SK-N-SH treated with all-trans-retinoic acid at 6 μM for 48 hours (cell line): ENCODE data around the gene XPC.

Source experiments
- ATAC-seq: fragments of 200-7000 bp; cut with Tn5 transposase; 3 replicates; pipeline ENCODE4 v1.9.1; 2020; ENCODE audit warnings: mild to moderate bottlenecking, moderate library complexity
- ARNTL ChIP-seq: fragments of 450-650 bp; formaldehyde crosslinking; IDR thresholded peaks from 2 replicates; pipeline ENCODE4 v1.5.0; 2020; ENCODE audit warnings: low read depth, mild to moderate bottlenecking, moderate library complexity, borderline replicate concordance
- BACH2 ChIP-seq: fragments of 250-450 bp; sonication (Bioruptor Pico); IDR thresholded peaks from 2 replicates; pipeline ENCODE4 v1.9.0; 2021; ENCODE audit warnings: mild to moderate bottlenecking, borderline replicate concordance
- CSDC2 ChIP-seq: fragments of 250-450 bp; sonication (Bioruptor Pico); IDR thresholded peaks from 2 replicates; pipeline ENCODE4 v1.5.0; 2020; ENCODE audit warnings: mild to moderate bottlenecking, moderate library complexity
- CSRNP3 ChIP-seq: fragments of 250-450 bp; sonication (Bioruptor Pico); IDR thresholded peaks from 2 replicates; pipeline ENCODE4 v1.5.1; 2021; ENCODE audit warnings: mild to moderate bottlenecking, moderate library complexity
- ESRRG ChIP-seq: fragments of 250-450 bp; sonication (Bioruptor Pico); IDR thresholded peaks from 2 replicates; pipeline ENCODE4 v1.6.1; 2021; ENCODE audit warnings: mild to moderate bottlenecking
- GLIS3 ChIP-seq: fragments of 250-450 bp; sonication (Bioruptor Pico); IDR thresholded peaks from 2 replicates; pipeline ENCODE4 v1.5.0; 2020; ENCODE audit warnings: mild to moderate bottlenecking, moderate library complexity
- ISL1 ChIP-seq: fragments of 250-450 bp; sonication (Bioruptor Pico); IDR thresholded peaks from 2 replicates; pipeline ENCODE4 v2.1.2; 2022; ENCODE audit warnings: mild to moderate bottlenecking, moderate library complexity
- OSR1 ChIP-seq: fragments of 250-450 bp; sonication (Bioruptor Pico); IDR thresholded peaks from 2 replicates; pipeline ENCODE4 v1.8.0; 2022; ENCODE audit warnings: moderate library complexity, mild to moderate bottlenecking, inconsistent platforms
- PPARA ChIP-seq: fragments of 250-450 bp; sonication (Bioruptor Pico); IDR thresholded peaks from 2 replicates; pipeline ENCODE4 v1.5.0; 2020; ENCODE audit warnings: mild to moderate bottlenecking, borderline replicate concordance
- RARB ChIP-seq: fragments of 250-450 bp; sonication (Bioruptor Pico); IDR thresholded peaks from 2 replicates; pipeline ENCODE4 v1.8.0; 2021; ENCODE audit warnings: mild to moderate bottlenecking, moderate library complexity
- SNAI2 ChIP-seq: fragments of 250-450 bp; sonication (Bioruptor Pico); IDR thresholded peaks from 2 replicates; pipeline ENCODE4 v1.5.0; 2020; ENCODE audit warnings: mild to moderate bottlenecking, moderate library complexity
- TCF4 ChIP-seq: fragments of 250-450 bp; sonication (Bioruptor Pico); IDR thresholded peaks from 2 replicates; pipeline ENCODE4 v1.8.0; 2021; ENCODE audit warnings: mild to moderate bottlenecking, moderate library complexity, borderline replicate concordance
- TOX ChIP-seq: fragments of 250-450 bp; sonication (Bioruptor Pico); IDR thresholded peaks from 2 replicates; pipeline ENCODE4 v1.8.0; 2021; ENCODE audit warnings: mild to moderate bottlenecking, moderate library complexity, borderline replicate concordance
- TSHZ2 ChIP-seq: fragments of 250-450 bp; sonication (Bioruptor Pico); IDR thresholded peaks from 2 replicates; pipeline ENCODE4 v1.5.0; 2020; ENCODE audit warnings: mild to moderate bottlenecking, moderate library complexity
- ZC3H10 ChIP-seq: fragments of 250-450 bp; sonication (Bioruptor Pico); IDR thresholded peaks from 2 replicates; pipeline ENCODE4 v1.5.1; 2021; ENCODE audit warnings: mild to moderate bottlenecking, moderate library complexity
- ZFP3 ChIP-seq: fragments of 250-450 bp; sonication (Bioruptor Pico); IDR thresholded peaks from 2 replicates; pipeline ENCODE4 v1.5.0; 2020; ENCODE audit warnings: mild to moderate bottlenecking, moderate library complexity
- ZFP30 ChIP-seq: fragments of 450-650 bp; formaldehyde crosslinking; IDR thresholded peaks from 2 replicates; pipeline ENCODE4 v1.5.0; 2022; ENCODE audit warnings: mild to moderate bottlenecking, moderate library complexity
- ZNF70 ChIP-seq: fragments of 450-650 bp; formaldehyde crosslinking; IDR thresholded peaks from 2 replicates; pipeline ENCODE4 v1.5.0; 2020; ENCODE audit warnings: mild to moderate bottlenecking, moderate library complexity
- ZNF8 ChIP-seq: fragments of 450-650 bp; formaldehyde crosslinking; IDR thresholded peaks from 2 replicates; pipeline ENCODE4 v1.5.0; 2020; ENCODE audit warnings: mild to moderate bottlenecking, moderate library complexity
- TF ChIP-seq, protein P1 (sequence below): fragments of 250-450 bp; sonication (Bioruptor Pico); IDR thresholded peaks from 2 replicates; pipeline ENCODE4 v1.5.1; 2020; ENCODE audit warnings: low read depth, mild to moderate bottlenecking, moderate library complexity

Gene XPC

GRCh38 chr3:14139771-14140170, 38.6 kb downstream of the XPC start:
- no peak for ATAC-seq
- TF ChIP-seq CSRNP3 (CRISPR knock-in tag): no peak
- no peak for TF ChIP-seq OSR1 (CRISPR knock-in tag)

GRCh38 chr3:14138878-14139655, 39.3 kb downstream of the XPC start:
- ATAC-seq: no peak
- TF ChIP-seq, protein P1, sequence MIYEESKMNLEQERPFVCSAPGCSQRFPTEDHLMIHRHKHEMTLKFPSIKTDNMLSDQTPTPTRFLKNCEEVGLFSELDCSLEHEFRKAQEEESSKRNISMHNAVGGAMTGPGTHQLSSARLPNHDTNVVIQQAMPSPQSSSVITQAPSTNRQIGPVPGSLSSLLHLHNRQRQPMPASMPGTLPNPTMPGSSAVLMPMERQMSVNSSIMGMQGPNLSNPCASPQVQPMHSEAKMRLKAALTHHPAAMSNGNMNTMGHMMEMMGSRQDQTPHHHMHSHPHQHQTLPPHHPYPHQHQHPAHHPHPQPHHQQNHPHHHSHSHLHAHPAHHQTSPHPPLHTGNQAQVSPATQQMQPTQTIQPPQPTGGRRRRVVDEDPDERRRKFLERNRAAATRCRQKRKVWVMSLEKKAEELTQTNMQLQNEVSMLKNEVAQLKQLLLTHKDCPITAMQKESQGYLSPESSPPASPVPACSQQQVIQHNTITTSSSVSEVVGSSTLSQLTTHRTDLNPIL (CRISPR knock-in tag): no peak
- TF ChIP-seq TSHZ2 (CRISPR knock-in tag) (no peak), BACH2 (no peak), ZNF70 (CRISPR knock-in tag) (no peak), ESRRG (CRISPR knock-in tag) (no peak), SNAI2 (CRISPR knock-in tag) (no peak), ISL1 (CRISPR knock-in tag) (no peak), ZFP30 (no peak), ZNF8 (CRISPR knock-in tag) (no peak), CSDC2 (CRISPR knock-in tag) (no peak), TCF4 (CRISPR knock-in tag) (no peak), CSRNP3 (CRISPR knock-in tag) (no peak), TOX (CRISPR knock-in tag) (no peak), GLIS3 (no peak), RARB (CRISPR knock-in tag) (no peak), PPARA (no peak), ZC3H10 (CRISPR knock-in tag) (no peak), OSR1 (CRISPR knock-in tag) (no peak), ZFP3 (CRISPR knock-in tag) (no peak), ARNTL (CRISPR knock-in tag) (no peak)

GRCh38 chr3:14138109-14138877, 40.1 kb downstream of the XPC start:
- ATAC-seq: no peak
- TF ChIP-seq BACH2 (no peak), ESRRG (CRISPR knock-in tag) (no peak), ISL1 (CRISPR knock-in tag) (no peak), ARNTL (CRISPR knock-in tag) (no peak), PPARA (no peak), TSHZ2 (CRISPR knock-in tag) (no peak)
- TF ChIP-seq, all 23 proteins: peak for 0
